ENCODE measurements around the gene VAV2. TPM values are rescaled to one million over a fixed set of nuclear protein-coding genes. Genes with fewer than 3 reads are reported as not detected.

VAV2 gene
- total and polyA plus RNA-seq, 12 donors = 2.9 to 7.1 (median 5.0) TPM

DNA sequence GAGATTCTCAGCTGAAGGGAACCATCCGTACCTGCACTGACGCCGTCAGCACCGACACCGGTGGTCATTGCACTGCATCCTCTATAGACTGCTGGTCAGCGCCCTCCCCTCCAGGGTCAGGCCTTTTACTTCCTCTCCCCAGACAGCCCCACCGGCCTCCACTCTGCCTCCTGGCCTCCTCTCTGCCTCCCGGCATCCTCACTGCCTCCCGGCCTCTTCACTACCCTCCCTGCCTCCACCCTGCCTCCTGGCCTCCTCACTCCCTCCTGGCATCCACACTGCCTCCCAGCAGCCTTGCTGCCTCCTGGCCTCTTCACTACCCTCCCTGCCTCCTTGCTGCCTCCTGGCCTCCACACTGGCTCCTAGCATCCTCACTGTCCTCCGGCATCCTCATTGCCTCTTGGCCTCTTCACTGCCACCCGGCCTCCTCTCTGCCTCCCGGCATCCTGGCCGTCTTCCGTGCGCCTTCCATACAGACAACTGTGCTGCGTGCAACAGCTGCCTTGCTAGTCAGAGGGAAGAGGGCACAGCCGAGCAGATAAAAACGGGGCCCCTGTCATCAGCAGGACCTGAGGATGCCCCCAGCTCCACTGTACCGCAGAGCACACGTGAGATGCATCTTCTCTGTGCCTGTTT lies 62.0 kb downstream of the VAV2 start:
- TF ChIP-seq, protein P1, sequence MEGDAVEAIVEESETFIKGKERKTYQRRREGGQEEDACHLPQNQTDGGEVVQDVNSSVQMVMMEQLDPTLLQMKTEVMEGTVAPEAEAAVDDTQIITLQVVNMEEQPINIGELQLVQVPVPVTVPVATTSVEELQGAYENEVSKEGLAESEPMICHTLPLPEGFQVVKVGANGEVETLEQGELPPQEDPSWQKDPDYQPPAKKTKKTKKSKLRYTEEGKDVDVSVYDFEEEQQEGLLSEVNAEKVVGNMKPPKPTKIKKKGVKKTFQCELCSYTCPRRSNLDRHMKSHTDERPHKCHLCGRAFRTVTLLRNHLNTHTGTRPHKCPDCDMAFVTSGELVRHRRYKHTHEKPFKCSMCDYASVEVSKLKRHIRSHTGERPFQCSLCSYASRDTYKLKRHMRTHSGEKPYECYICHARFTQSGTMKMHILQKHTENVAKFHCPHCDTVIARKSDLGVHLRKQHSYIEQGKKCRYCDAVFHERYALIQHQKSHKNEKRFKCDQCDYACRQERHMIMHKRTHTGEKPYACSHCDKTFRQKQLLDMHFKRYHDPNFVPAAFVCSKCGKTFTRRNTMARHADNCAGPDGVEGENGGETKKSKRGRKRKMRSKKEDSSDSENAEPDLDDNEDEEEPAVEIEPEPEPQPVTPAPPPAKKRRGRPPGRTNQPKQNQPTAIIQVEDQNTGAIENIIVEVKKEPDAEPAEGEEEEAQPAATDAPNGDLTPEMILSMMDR (IDR thresholded peaks at IDR 0.05) = no peak
- 76 to 85% methylated on average over 20 of the region's 20 CpGs for WGBS, 2 donors
- Histone ChIP-seq H3K4me3 (no peak overlapping the region), H3K27me3 (no peaks in the 10 kb centered on the region), H3K4me1 (peaks cover 2 to 28% (median 13%) of the 10 kb centered on the region in 9 donors), H3K9me3 (no peaks in the 10 kb centered on the region), H3K36me3 (no peaks in the 10 kb centered on the region), H3K27ac (no peak overlapping the region)
- DNase-seq (no peak), ATAC-seq (no peak)
- intact Hi-C loops (cut with DNase I) = no loop called here

DNA sequence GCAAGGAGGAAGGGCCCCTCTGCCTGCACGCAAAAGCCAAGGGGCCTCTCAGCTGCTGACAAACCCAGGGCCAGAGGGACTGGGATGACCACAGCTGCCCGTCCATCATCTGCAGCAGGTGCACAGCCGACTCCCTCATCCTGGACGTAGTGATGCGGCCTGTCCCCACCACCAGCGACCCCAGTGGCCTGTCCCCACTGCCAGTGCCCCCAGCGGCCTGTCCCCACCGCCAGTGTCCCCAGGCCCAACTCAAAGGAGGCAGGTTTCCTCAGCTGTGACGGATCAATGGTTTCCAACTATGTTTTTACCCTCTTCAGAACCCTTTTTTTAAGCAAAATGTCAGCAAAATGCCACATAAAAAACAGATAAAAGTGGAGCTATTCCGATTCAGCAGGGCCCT lies 62.5 kb downstream of the VAV2 start:
- Histone ChIP-seq H3K4me1 (peaks cover 2 to 25% (median 12%) of the 10 kb centered on the region in 9 donors), H3K9me3 (no peaks in the 10 kb centered on the region), H3K27me3 (no peaks in the 10 kb centered on the region), H3K27ac (no peak overlapping the region), H3K4me3 (no peak overlapping the region), H3K36me3 (no peaks in the 10 kb centered on the region)
- 87 to 93% methylated on average over 10 of the region's 10 CpGs for WGBS, 2 donors
- DNase-seq = no peak
- no peak for ATAC-seq
- intact Hi-C loops (cut with DNase I) = no loop called here
- TF ChIP-seq, protein P1 (IDR thresholded peaks at IDR 0.05) = no peak

DNA sequence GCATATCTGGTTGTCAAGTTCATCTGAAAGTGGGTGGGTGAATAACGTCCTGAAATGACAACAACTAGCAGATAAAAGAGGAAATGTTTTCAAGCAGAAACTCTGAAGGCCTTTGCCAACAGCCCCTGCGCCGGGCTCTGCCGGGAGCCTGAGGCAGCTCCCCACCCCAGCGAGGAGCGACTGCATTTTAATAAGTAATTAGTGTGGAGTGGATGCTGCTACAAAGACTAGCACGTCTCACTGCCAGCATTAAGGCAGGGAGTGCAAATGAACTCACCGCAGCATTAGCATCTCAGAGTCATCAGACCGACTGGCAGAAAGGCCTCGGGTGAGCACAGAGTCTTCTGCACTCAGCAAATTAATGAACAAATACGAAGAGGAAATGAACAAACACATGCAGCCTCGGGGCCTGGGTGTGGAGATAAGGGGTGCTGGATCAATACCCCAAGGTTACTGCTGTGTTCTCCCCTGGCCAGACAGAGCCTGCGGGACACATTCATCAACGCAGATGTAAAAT lies 63.8 kb downstream of the VAV2 start:
- ATAC-seq (no peak), DNase-seq (no peak)
- no peaks in the 10 kb centered on the region for H3K27me3 ChIP-seq
- H3K4me1 ChIP-seq = peaks cover 2 to 18% (median 10%) of the 10 kb centered on the region in 9 donors
- H3K9me3 ChIP-seq = no peaks in the 10 kb centered on the region
- TF ChIP-seq, protein P1 (IDR thresholded peaks at IDR 0.05) = no peak
- H3K36me3 ChIP-seq = no peaks in the 10 kb centered on the region
- WGBS, 2 donors = 85 to 87% methylated on average over 14 of the region's 14 CpGs
- intact Hi-C loops (cut with DNase I) = no loop called here
- H3K4me3 ChIP-seq = no peak overlapping the region
- H3K27ac ChIP-seq = no peak overlapping the region

DNA sequence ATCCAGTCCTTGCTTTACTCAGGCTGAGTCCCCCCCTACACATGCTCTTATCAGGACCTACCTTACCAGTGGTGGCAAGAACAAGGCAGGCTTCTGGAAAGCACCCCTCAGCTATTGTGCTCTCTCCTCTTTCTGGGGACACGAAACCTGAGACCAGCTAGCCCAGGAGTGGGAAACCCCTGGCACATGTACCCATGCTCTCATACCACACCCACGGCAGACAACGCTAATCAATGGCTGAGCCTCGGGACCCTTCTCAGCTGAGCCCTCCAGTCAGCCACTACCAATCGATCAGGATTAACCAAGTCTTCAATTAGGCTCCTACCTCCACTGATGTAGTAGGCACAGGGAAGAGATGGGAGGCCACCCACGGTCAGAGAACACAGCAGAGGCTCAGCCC lies 65.1 kb downstream of the VAV2 start:
- no peak for ATAC-seq
- H3K9me3 ChIP-seq = no peaks in the 10 kb centered on the region
- H3K4me1 ChIP-seq = peaks cover 0 to 7% (median 4%) of the 10 kb centered on the region in 9 donors
- intact Hi-C loops (cut with DNase I) = no loop called here
- H3K4me3 ChIP-seq = no peak overlapping the region
- no peak for DNase-seq
- H3K36me3 ChIP-seq = no peaks in the 10 kb centered on the region
- TF ChIP-seq, protein P1 (IDR thresholded peaks at IDR 0.05) = no peak
- H3K27me3 ChIP-seq = no peaks in the 10 kb centered on the region
- H3K27ac ChIP-seq = no peak overlapping the region
- 86 to 98% methylated on average over 6 of the region's 6 CpGs for WGBS, 2 donors
